ENCODE measurements around the gene ACOT12. TPM values are rescaled to one million over a fixed set of nuclear protein-coding genes. Genes with fewer than 3 reads are reported as not detected.

The ACOT12 gene
- total and polyA plus RNA-seq, 2 donors (not counting 1 experiment from before 2014, with no cell fraction given): 2.0 to 4.3 TPM

- no peak overlapping the region for H3K27ac ChIP-seq (ENCODE audit: insufficient read depth, low read length)
- no peaks in the 10 kb centered on the region for H3K4me1 ChIP-seq (ENCODE audit: control insufficient read depth, extremely low read depth, insufficient read depth, low read length)
- H3K9me3 ChIP-seq (ENCODE audit: control insufficient read depth, insufficient read depth, low read depth, low read length): no peaks in the 10 kb centered on the region
- no peak overlapping the region for H3K9ac ChIP-seq (ENCODE audit: insufficient read depth, low read length)
- H3K36me3 ChIP-seq (ENCODE audit: control insufficient read depth, insufficient read depth, low read length): no peaks in the 10 kb centered on the region
- H3K27me3 ChIP-seq (ENCODE audit: control insufficient read depth, insufficient read depth, low read length): no peaks in the 10 kb centered on the region
- no peak for DNase-seq (ENCODE audit: low read depth in 2 of 2)
- no peaks in the 10 kb centered on the region for H4K20me1 ChIP-seq (ENCODE audit: control insufficient read depth, extremely low read depth, insufficient read depth, low read length)
- no peak for TF ChIP-seq EZH2 (IDR thresholded peaks at IDR 0.05; ENCODE audit: low read length, missing control alignments)
- no peak for TF ChIP-seq CTCF (conservative IDR thresholded peaks at IDR 0.05 in 1 of 2, IDR thresholded peaks at IDR 0.05 in 1 of 2; ENCODE audit: low read depth in 1 of 2, low read length in 2 of 2)
- H2AFZ ChIP-seq (ENCODE audit: low read length): no peak overlapping the region
- H3K4me2 ChIP-seq (ENCODE audit: extremely low read depth, insufficient read depth, low read length): no peak overlapping the region
- no peak overlapping the region for H3K4me3 ChIP-seq (replicated peaks in 1 of 4; ENCODE audit: control extremely low read depth in 1 of 4, insufficient read depth in 1 of 4, low read depth in 3 of 4, low read length in 4 of 4)
- no peaks in the 10 kb centered on the region for H3K79me2 ChIP-seq (ENCODE audit: control insufficient read depth, insufficient read depth, low read length)
These were observed 34.8 kb downstream of the ACOT12 start for GRCh38 chr5:81359108-81359507.

DNA sequence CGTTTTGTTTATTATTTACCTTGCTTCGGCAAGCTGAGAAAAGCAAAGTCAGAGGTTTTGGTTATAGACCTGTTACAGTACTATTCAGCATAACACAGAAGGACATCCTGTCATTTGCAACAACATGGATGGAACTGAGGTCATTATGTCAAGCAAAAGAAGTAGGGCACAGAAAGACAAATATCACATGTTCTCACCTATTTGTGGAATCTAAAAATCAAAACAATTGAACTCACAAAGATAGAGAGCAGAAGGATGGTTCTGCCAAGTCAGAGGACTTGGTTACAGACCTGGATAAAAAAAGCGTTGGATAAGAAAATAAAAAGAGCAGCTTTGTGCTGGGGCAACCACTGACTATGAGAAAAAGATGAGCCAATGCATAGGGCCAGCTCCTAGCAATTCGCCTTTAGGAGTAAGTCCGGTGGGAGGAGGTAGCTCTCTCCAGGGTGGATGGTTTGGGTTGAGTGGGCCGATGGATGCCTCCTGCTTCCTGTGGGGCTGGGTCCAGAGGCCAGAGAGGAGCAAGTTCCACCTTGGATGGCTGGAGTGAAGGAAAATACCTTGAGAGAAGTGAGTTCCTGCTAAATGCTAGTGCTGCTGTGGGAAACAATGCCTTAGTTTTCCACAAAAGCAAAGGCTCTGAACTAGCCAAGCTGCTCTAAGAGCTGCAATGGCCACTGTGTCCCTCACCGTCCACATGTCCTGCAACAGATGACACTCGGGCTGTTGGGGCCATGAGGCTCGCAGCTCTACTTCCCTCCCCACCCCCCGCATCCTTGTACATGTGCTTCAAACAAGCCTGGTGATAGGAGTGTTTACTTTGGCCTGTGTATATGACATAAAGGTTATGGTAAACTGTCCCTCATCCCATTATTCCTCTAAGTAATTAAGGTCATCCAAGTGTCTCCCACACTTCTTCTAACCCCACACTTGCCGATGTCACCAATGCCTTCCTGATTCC is 38.4 kb downstream of the ACOT12 start:
- Histone ChIP-seq H3K27me3 (ENCODE audit: control insufficient read depth, insufficient read depth, low read length) (no peaks in the 10 kb centered on the region), H2AFZ (ENCODE audit: low read length) (no peak overlapping the region), H3K4me1 (ENCODE audit: control insufficient read depth, extremely low read depth, insufficient read depth, low read length) (no peaks in the 10 kb centered on the region), H3K27ac (ENCODE audit: insufficient read depth, low read length) (no peak overlapping the region), H3K9me3 (ENCODE audit: control insufficient read depth, insufficient read depth, low read depth, low read length) (no peaks in the 10 kb centered on the region), H3K36me3 (ENCODE audit: control insufficient read depth, insufficient read depth, low read length) (no peaks in the 10 kb centered on the region), H3K4me2 (ENCODE audit: extremely low read depth, insufficient read depth, low read length) (no peak overlapping the region), H3K79me2 (ENCODE audit: control insufficient read depth, insufficient read depth, low read length) (no peaks in the 10 kb centered on the region), H3K9ac (ENCODE audit: insufficient read depth, low read length) (no peak overlapping the region), H3K4me3 (replicated peaks in 1 of 4; ENCODE audit: control extremely low read depth in 1 of 4, insufficient read depth in 1 of 4, low read depth in 3 of 4, low read length in 4 of 4) (no peak overlapping the region), H4K20me1 (ENCODE audit: control insufficient read depth, extremely low read depth, insufficient read depth, low read length) (no peaks in the 10 kb centered on the region)
- no peak for DNase-seq (ENCODE audit: low read depth in 2 of 2)
- TF ChIP-seq CTCF (conservative IDR thresholded peaks at IDR 0.05 in 1 of 2, IDR thresholded peaks at IDR 0.05 in 1 of 2; ENCODE audit: low read depth in 1 of 2, low read length in 2 of 2) (no peak), EZH2 (IDR thresholded peaks at IDR 0.05; ENCODE audit: low read length, missing control alignments) (no peak)

GRCh38 chr5:81354093-81354492 is 39.8 kb downstream of the ACOT12 start:
- H3K4me1 ChIP-seq (ENCODE audit: control insufficient read depth, extremely low read depth, insufficient read depth, low read length): no peaks in the 10 kb centered on the region
- H3K9ac ChIP-seq (ENCODE audit: insufficient read depth, low read length): no peak overlapping the region
- H3K4me3 ChIP-seq (replicated peaks in 1 of 4; ENCODE audit: control extremely low read depth in 1 of 4, insufficient read depth in 1 of 4, low read depth in 3 of 4, low read length in 4 of 4): no peak overlapping the region
- no peak overlapping the region for H2AFZ ChIP-seq (ENCODE audit: low read length)
- no peak for DNase-seq (ENCODE audit: low read depth in 2 of 2)
- H3K9me3 ChIP-seq (ENCODE audit: control insufficient read depth, insufficient read depth, low read depth, low read length): no peaks in the 10 kb centered on the region
- TF ChIP-seq EZH2 (IDR thresholded peaks at IDR 0.05; ENCODE audit: low read length, missing control alignments): no peak
- no peak for TF ChIP-seq CTCF (conservative IDR thresholded peaks at IDR 0.05 in 1 of 2, IDR thresholded peaks at IDR 0.05 in 1 of 2; ENCODE audit: low read depth in 1 of 2, low read length in 2 of 2)
- no peaks in the 10 kb centered on the region for H3K36me3 ChIP-seq (ENCODE audit: control insufficient read depth, insufficient read depth, low read length)
- no peak overlapping the region for H3K27ac ChIP-seq (ENCODE audit: insufficient read depth, low read length)
- no peak overlapping the region for H3K4me2 ChIP-seq (ENCODE audit: extremely low read depth, insufficient read depth, low read length)
- H4K20me1 ChIP-seq (ENCODE audit: control insufficient read depth, extremely low read depth, insufficient read depth, low read length): no peaks in the 10 kb centered on the region
- H3K79me2 ChIP-seq (ENCODE audit: control insufficient read depth, insufficient read depth, low read length): no peaks in the 10 kb centered on the region
- no peaks in the 10 kb centered on the region for H3K27me3 ChIP-seq (ENCODE audit: control insufficient read depth, insufficient read depth, low read length)

Measured in fibroblast of lung (primary cell).